Bronchial epithelial cell (primary cell): Measurements from ENCODE around the gene SLC24A3. TPM values are rescaled to one million over a fixed set of nuclear protein-coding genes. Genes with fewer than 3 reads are reported as not detected.

Source experiments
- DNase-seq: peaks from one replicate; pipeline ENCODE4 v3.0.0-alpha.2; 2010; ENCODE audit warnings: low read depth
- FAIRE-seq: peaks from 2 replicates; lab custom pipeline; 2011; peaks lifted over from hg19 to GRCh38; lab: Jason Lieb, UNC
- H3K27me3 ChIP-seq: 2 replicates; pipeline ENCODE4 v1.5.1; 2011; ENCODE audit warnings: low read length; ENCODE audit not compliant: control insufficient read depth, insufficient read depth
- H3K36me3 ChIP-seq: 2 replicates; pipeline ENCODE4 v1.5.1; 2011; ENCODE audit warnings: low read length; ENCODE audit not compliant: control insufficient read depth, insufficient read depth
- H3K4me3 ChIP-seq: 2 replicates; pipeline ENCODE4 v1.5.1; 2011; ENCODE audit warnings: mild to moderate bottlenecking, low read depth, low read length, control low read depth
- CTCF ChIP-seq: IDR thresholded peaks from 2 replicates; pipeline ENCODE4 v1.5.1; 2011; ENCODE audit warnings: mild to moderate bottlenecking, moderate library complexity, low read length, control low read depth, inconsistent platforms; ENCODE audit not compliant: insufficient read depth, severe bottlenecking
- total RNA-seq: library from RNA; depleted of rRNA; stranded (reverse); fragments of >200 nt; gene quantifications from 2 replicates; pipeline ENCODE4 v1.2.1, GENCODE V29; 2014

Gene SLC24A3
- total RNA-seq, 1 donor from 2014 or later, result under 0.01 TPM

DNA sequence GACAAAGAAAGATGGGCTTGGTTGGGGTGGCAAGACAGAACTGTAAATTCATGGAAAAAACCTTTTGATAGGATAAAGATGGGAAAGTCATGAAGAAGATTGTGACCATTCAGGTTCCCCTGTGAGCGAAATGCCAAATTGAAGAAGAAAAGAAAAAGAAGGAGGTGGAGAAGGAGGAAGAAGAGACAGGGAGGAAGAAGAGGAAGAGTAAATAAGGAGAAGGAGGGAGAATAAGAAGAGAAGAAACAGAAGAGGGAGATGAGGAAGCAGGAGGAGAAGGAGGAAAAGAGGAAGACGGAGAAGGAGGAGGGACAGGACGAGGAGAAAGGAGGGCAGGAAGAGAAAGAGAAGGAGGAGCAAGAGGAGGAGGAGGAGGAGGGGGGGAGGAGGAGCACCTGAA, 199.8 kb downstream of the SLC24A3 start:
- FAIRE-seq, result no peak
- no peak for TF ChIP-seq CTCF
- no peaks in the 10 kb centered on the region for H3K36me3 ChIP-seq

GRCh38 chr20:19414600-19414999, 202.2 kb downstream of the SLC24A3 start:
- no peaks in the 10 kb centered on the region for H3K27me3 ChIP-seq

More for the DNA sequence above, 199.8 kb downstream of the SLC24A3 start:
- Histone ChIP-seq H3K27me3 (no peaks in the 10 kb centered on the region), H3K4me3 (no peak overlapping the region)
- DNase-seq, result no peak

DNA sequence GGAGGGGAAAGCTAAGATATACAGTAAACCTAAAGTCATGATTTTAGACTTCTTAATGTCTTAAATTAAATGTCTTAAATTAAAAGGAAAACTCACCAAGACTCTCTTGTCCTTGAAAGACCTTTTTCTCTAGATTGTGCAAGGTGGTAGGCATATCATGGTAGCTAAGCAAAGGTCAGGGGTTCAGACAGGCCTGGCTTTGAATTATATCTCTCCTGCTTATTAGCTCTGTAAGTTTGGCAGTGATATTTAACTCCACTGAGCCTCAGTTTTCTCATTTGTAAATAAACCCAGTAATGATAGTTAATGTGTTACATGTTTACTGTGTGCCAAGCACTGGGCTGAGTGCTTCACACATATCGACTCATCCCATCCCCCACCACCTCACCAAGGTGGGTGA, 203.3 kb downstream of the SLC24A3 start:
- H3K36me3 ChIP-seq, result no peaks in the 10 kb centered on the region
- no peak for DNase-seq
- no peak for FAIRE-seq
- no peak for TF ChIP-seq CTCF
- no peak overlapping the region for H3K4me3 ChIP-seq
- no peaks in the 10 kb centered on the region for H3K27me3 ChIP-seq

More at GRCh38 chr20:19414600-19414999, 202.2 kb downstream of the SLC24A3 start:
- H3K36me3 ChIP-seq, result no peaks in the 10 kb centered on the region
- FAIRE-seq, result no peak
- H3K4me3 ChIP-seq, result no peak overlapping the region
- no peak for TF ChIP-seq CTCF
- DNase-seq, result no peak

GRCh38 chr20:19416627-19417026, 204.2 kb downstream of the SLC24A3 start:
- H3K4me3 ChIP-seq, result no peak overlapping the region
- no peaks in the 10 kb centered on the region for H3K27me3 ChIP-seq
- FAIRE-seq, result no peak
- no peaks in the 10 kb centered on the region for H3K36me3 ChIP-seq
- DNase-seq, result no peak
- TF ChIP-seq CTCF, result no peak

DNA sequence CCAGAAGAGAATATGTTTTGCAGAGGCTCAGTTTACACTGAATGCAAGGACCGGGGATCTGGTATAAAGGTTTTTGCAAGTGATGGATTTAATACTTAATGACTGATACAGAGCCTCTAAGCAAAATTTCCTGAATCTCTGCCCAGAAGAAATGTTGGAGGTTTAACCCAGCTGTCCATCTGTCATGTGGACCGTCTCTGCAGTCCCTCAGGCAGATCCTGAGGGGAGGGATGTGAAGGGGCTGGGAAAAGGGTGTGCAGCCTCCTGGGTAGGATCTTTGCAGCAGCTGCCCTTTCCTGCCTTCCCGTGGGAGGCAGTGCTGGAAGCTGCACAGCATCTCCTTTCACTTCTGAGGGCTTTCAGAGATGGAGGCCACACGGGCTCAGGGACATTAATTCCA, 207.0 kb downstream of the SLC24A3 start:
- TF ChIP-seq CTCF, result no peak
- Histone ChIP-seq H3K4me3 (no peak overlapping the region), H3K36me3 (no peaks in the 10 kb centered on the region), H3K27me3 (no peaks in the 10 kb centered on the region)
- no peak for DNase-seq
- no peak for FAIRE-seq
